Stimulated activated CD4-positive, alpha-beta T cell treated with anti-CD3 and anti-CD28 coated beads, Interleukin-4, amount 100 ng/mL, for 4 hours (primary cell): Measurements from ENCODE around the gene PLD3.

Source experiments
- DNase-seq, 2 experiments: peaks; one replicate each; pipeline ENCODE4 v3.0.0-alpha.2; 2020

PLD3 gene

GRCh38 chr19:40335101-40335500 is 13.4 kb upstream of the PLD3 start:
- DNase-seq, result no peak

GRCh38 chr19:40335855-40336600 is 12.5 kb upstream of the PLD3 start:
- DNase-seq, result no peak

GRCh38 chr19:40336601-40336900 is 11.9 kb upstream of the PLD3 start:
- DNase-seq, result no peak

GRCh38 chr19:40337107-40337506 is 11.4 kb upstream of the PLD3 start:
- no peak for DNase-seq

- no peak for DNase-seq
These were observed 10.9 kb upstream of the PLD3 start for GRCh38 chr19:40337594-40337993.

GRCh38 chr19:40339018-40339728 is 9.3 kb upstream of the PLD3 start:
- no peak for DNase-seq

GRCh38 chr19:40341601-40342482 is 6.7 kb upstream of the PLD3 start:
- no peak for DNase-seq

GRCh38 chr19:40342644-40343311 is 5.7 kb upstream of the PLD3 start:
- DNase-seq, result no peak

GRCh38 chr19:40344422-40344821 is 4.1 kb upstream of the PLD3 start:
- DNase-seq, result no peak

- DNase-seq, result no peak
These were observed 539 bp downstream of the PLD3 start for GRCh38 chr19:40348961-40349507.

- no peak for DNase-seq
These were observed 7.6 kb downstream of the PLD3 start for GRCh38 chr19:40355975-40356680.

GRCh38 chr19:40356681-40357595 is 8.4 kb downstream of the PLD3 start:
- no peak for DNase-seq

GRCh38 chr19:40357640-40358039 is 9.1 kb downstream of the PLD3 start:
- DNase-seq, result no peak

GRCh38 chr19:40358773-40359172 is 10.3 kb downstream of the PLD3 start:
- no peak for DNase-seq

GRCh38 chr19:40360020-40360707 is 11.7 kb downstream of the PLD3 start:
- DNase-seq, result no peak

GRCh38 chr19:40360708-40361241 is 12.3 kb downstream of the PLD3 start:
- no peak for DNase-seq

- DNase-seq, result no peak
These were observed 13.7 kb downstream of the PLD3 start for GRCh38 chr19:40362160-40362559.

- DNase-seq, result no peak
These were observed 14.6 kb downstream of the PLD3 start for GRCh38 chr19:40363069-40363468.

- no peak for DNase-seq
These were observed 16.5 kb downstream of the PLD3 start for GRCh38 chr19:40365010-40365409.
